H1 (cell line): ENCODE data around the gene PRUNE1. TPM values are rescaled to one million over a fixed set of nuclear protein-coding genes. Genes with fewer than 3 reads are reported as not detected.
A peak's percentile ranks its signal among the peaks of the same experiment; 100 is the strongest.

Source experiments
- ASH2L ChIP-seq: fragments of 200-600, 300-600 bp; sonication (generic); IDR thresholded peaks from one replicate; pipeline ENCODE4 v1.7.1; 2017; ENCODE audit warnings: low read length
- BRCA1 ChIP-seq: IDR thresholded peaks from 2 replicates; pipeline ENCODE4 v1.6.1; 2012; ENCODE audit warnings: low read depth, low read length, improper control_type of control experiment
- CHD7 ChIP-seq: fragments of 300-600 bp; sonication (generic); IDR thresholded peaks from 2 replicates; pipeline ENCODE4 v1.7.1; 2012; ENCODE audit warnings: low read length, moderate library complexity, mild to moderate bottlenecking, inconsistent platforms; ENCODE audit not compliant: insufficient replicate concordance
- POLR2AphosphoS5 ChIP-seq: IDR thresholded peaks from 2 replicates; pipeline ENCODE4 v1.6.1; 2011; ENCODE audit warnings: low read depth, low read length
- POU5F1 ChIP-seq: IDR thresholded peaks from 2 replicates; pipeline ENCODE4 v1.6.1; 2011; ENCODE audit warnings: low read depth, mild to moderate bottlenecking, low read length, moderate library complexity
- RAD21 ChIP-seq, 2 experiments: IDR thresholded peaks in 1 of 2; conservative IDR thresholded peaks in 1 of 2; 2 replicates each; pipeline ENCODE4 v1.6.1; 2011; ENCODE audit warnings: low read depth in 2 of 2, low read length in 2 of 2, improper control_type of control experiment in 1 of 2, inconsistent platforms in 1 of 2, mild to moderate bottlenecking in 1 of 2, moderate library complexity in 1 of 2
- RFX5 ChIP-seq: IDR thresholded peaks from 2 replicates; pipeline ENCODE4 v1.6.1; 2011; ENCODE audit warnings: low read depth, low read length, improper control_type of control experiment, borderline replicate concordance
- RNF2 ChIP-seq: fragments of 200-900, 300-1000 bp; sonication (generic); IDR thresholded peaks from 2 replicates; pipeline ENCODE4 v1.7.1; 2016; ENCODE audit warnings: borderline replicate concordance, low read depth, mild to moderate bottlenecking, antibody characterized with exemption, low read length; ENCODE audit not compliant: poor library complexity, severe bottlenecking; ENCODE audit errors: missing control alignments
- SAP30 ChIP-seq: fragments of 300-600 bp; sonication (generic); IDR thresholded peaks from 2 replicates; pipeline ENCODE4 v1.7.1; 2012; ENCODE audit warnings: low read length, moderate library complexity, mild to moderate bottlenecking, inconsistent platforms; ENCODE audit not compliant: insufficient read depth, insufficient replicate concordance
- TCF12 ChIP-seq: IDR thresholded peaks from 2 replicates; pipeline ENCODE4 v1.6.1; 2011; ENCODE audit warnings: low read depth, mild to moderate bottlenecking, low read length
- polyA plus RNA-seq, 7 experiments: library from polyadenylated mRNA; depleted of rRNA in 3 of 7; stranded (reverse) in 5 of 7; unstranded in 2 of 7; fragments of >200 nt in 5 of 7; fragments of 200-250 nt in 2 of 7; gene quantifications; 1 replicate in 5 of 7; 2 replicates in 1 of 7; 4 replicates in 1 of 7; pipeline versions ENCODE4 v1.2.1 to v1.2.3, GENCODE V29; 2011 to 2013; ENCODE audit warnings: missing spikeins in 2 of 7, mixed read lengths in 2 of 7
- total RNA-seq: library from RNA; stranded (reverse); fragmentation: NEBNext Ultra II Directional; extraction: Animal tissue kit (Norgen Biotek cat#: 25700); gene quantifications from 2 replicates; pipeline ENCODE4 v1.2.1, GENCODE V29; 2021

The PRUNE1 gene
- total and polyA plus RNA-seq, 2 of the 8 experiments (the other 6 are each of a cell fraction or from before 2014, with no cell fraction given), result 32.8 to 54.2 TPM

GRCh38 chr1:151060007-151060656, 51.9 kb downstream of the PRUNE1 start, which contains the start of gene MLLT11 (continued):
- TF ChIP-seq CHD7 (no peak), SAP30 (peak; percentile 81), RNF2 (no peak), BRCA1 (no peak), TCF12 (no peak), ASH2L (peak; percentile 37), POU5F1 (no peak), RFX5 (no peak), RAD21 (IDR thresholded peaks at IDR 0.05 in 1 of 2, conservative IDR thresholded peaks at IDR 0.05 in 1 of 2; ENCODE audit: low read depth in 2 of 2, low read length in 2 of 2) (no peak), POLR2AphosphoS5 (peak; percentile 33; the same call in 1 of the 2 replicates)
